GM19463 (cell line): Measurements from ENCODE around the gene HCN3.

Experiments
- ATAC-seq: cut with Tn5 transposase; IDR thresholded peaks from one replicate; pipeline ENCODE4 v1.9.1; 2021; ENCODE audit warnings: mild to moderate bottlenecking, moderate library complexity; ENCODE audit not compliant: unreplicated experiment

The HCN3 gene

GRCh38 chr1:155308493-155309422 is 31.5 kb downstream of the HCN3 start, which contains the start of gene FDPS:
FDPS (plus strand) TSS chr1:155308866; CDS start chr1:155309790, 924 bp downstream.
- ATAC-seq: peak; percentile 91

GRCh38 chr1:155309423-155310021 is 32.3 kb downstream of the HCN3 start:
- no peak for ATAC-seq

- no peak for ATAC-seq
Measured at GRCh38 chr1:155313261-155313660, 36.0 kb downstream of the HCN3 start.

- ATAC-seq: no peak
Measured at GRCh38 chr1:155316922-155317321, 39.7 kb downstream of the HCN3 start.

GRCh38 chr1:155318082-155318481 is 40.8 kb downstream of the HCN3 start:
- ATAC-seq: no peak

GRCh38 chr1:155319536-155319935 is 42.3 kb downstream of the HCN3 start:
- ATAC-seq: no peak

GRCh38 chr1:155320252-155320651 is 43.0 kb downstream of the HCN3 start:
- ATAC-seq: no peak

GRCh38 chr1:155320661-155321617 is 43.7 kb downstream of the HCN3 start, which contains the start of gene RUSC1:
RUSC1 (plus strand) TSS chr1:155320894; CDS start chr1:155321774, 880 bp downstream.
- ATAC-seq: peak; percentile 29

- ATAC-seq: no peak
Measured at GRCh38 chr1:155321639-155322503, 44.6 kb downstream of the HCN3 start.

- no peak for ATAC-seq
Measured at GRCh38 chr1:155322571-155322952, 45.3 kb downstream of the HCN3 start.

GRCh38 chr1:155322953-155323728 is 45.9 kb downstream of the HCN3 start:
- ATAC-seq: peak; percentile 41

- ATAC-seq: peak; percentile 39
Measured at GRCh38 chr1:155323729-155324036, 46.4 kb downstream of the HCN3 start.

GRCh38 chr1:155324037-155324716 is 46.9 kb downstream of the HCN3 start:
- peak; percentile 60 for ATAC-seq

- ATAC-seq: no peak
Measured at GRCh38 chr1:155324717-155325602, 47.7 kb downstream of the HCN3 start.

GRCh38 chr1:155325603-155325893 is 48.3 kb downstream of the HCN3 start:
- no peak for ATAC-seq

- no peak for ATAC-seq
Measured at GRCh38 chr1:155326020-155326526, 48.8 kb downstream of the HCN3 start.

- ATAC-seq: no peak
Measured at GRCh38 chr1:155326631-155327037, 49.4 kb downstream of the HCN3 start.

- ATAC-seq: no peak
Measured at GRCh38 chr1:155327981-155328380, 50.7 kb downstream of the HCN3 start.
